Epidermal melanocyte (primary cell): ENCODE measurements around the gene PAQR5.
"Not testable (repeated sequence)": the region's sequence is repeated elsewhere in the genome, so short reads cannot be mapped to it uniquely, and the experiment has no call there.

Experiments
- DNase-seq: peaks from one replicate; pipeline ENCODE4 v3.0.0; 2011; ENCODE audit warnings: low spot score; ENCODE audit not compliant: insufficient read length

The PAQR5 gene

GRCh38 chr15:69298697-69299441, at the start of gene PAQR5:
TSS of gene PAQR5 (plus strand) at chr15:69298912. CDS start at chr15:69360081, 61,169 bp downstream.
- DNase-seq: no peak

GRCh38 chr15:69253156-69253555, 45.6 kb upstream of the PAQR5 start:
- no peak for DNase-seq

DNA sequence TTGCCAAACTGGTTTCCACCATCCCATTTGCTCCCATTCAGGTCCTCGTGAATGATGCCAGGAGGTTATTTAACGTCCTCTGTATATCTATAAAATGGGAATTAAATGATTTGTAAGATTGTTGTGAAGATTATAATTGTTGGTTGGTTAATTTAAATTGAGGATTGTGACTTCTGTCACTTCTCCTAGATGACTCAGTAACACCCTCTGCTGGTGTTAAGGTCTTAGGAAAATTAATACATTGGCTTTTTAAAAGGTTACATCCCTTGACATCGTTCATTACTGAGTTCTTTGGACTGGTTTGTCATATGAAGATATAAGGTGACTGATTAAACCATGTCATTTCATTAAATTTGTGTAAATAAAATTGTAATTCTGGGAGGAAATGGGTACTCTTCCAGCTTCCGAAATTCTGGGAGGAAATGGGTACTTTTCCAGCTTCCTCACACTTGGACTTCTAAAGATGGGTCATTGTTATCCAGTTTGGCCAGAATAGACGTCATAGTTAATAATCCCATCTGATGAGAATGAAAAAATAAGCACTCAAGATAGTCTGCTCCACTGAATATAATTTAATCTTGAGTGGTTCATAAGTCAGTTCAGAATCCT, 33.3 kb upstream of the PAQR5 start:
- no peak for DNase-seq

DNA sequence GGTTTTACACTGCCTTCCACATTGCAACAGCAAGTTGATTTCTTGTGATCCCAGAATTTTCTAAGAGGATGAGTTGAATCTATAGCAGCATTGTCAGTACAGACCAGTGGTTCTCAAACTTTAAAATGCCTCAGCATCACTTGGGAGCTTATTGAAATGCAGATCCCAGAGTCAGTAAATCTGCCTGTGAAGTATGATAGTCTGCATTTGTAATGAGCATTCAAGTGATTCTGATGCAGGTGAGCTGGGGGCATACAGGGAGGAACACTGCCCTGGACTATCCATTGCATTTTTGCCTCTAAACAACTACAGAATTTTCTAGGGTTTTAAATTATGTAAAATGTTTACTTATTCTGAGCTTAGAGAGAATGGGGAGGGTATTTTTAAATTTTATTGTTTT, 27.5 kb upstream of the PAQR5 start:
- DNase-seq: no peak

- no peak for DNase-seq
These were observed 26.6 kb upstream of the PAQR5 start for GRCh38 chr15:69272139-69272538.

DNA sequence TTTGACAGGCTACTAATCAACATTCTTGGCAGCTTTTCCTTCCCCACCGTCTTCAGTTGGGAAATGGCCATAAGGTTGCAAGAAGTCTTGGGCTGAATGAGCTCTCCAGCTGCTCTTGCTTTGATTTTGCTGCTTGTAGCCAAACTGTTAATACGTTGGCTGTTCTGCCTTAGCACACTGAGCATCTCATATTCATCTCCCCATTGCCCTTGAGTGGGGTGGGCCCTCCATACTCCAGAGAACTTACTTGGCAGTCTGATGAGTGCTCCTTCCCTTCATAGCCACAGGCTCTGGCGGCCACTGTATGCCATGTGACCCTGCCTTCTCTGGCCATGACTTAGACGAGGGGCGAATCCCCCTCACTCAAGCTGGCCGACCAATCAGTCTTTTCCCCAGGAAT, 25.8 kb upstream of the PAQR5 start:
- no peak for DNase-seq

GRCh38 chr15:69275074-69275670, 23.5 kb upstream of the PAQR5 start:
- no peak for DNase-seq

- no peak for DNase-seq
These were observed 22.7 kb upstream of the PAQR5 start for GRCh38 chr15:69275933-69276560.

GRCh38 chr15:69277316-69277715, 21.4 kb upstream of the PAQR5 start:
- DNase-seq: no peak

- no peak for DNase-seq
These were observed 19.1 kb upstream of the PAQR5 start for GRCh38 chr15:69279636-69280035.

GRCh38 chr15:69280783-69281182, 17.9 kb upstream of the PAQR5 start:
- DNase-seq: no peak

- DNase-seq: no peak
These were observed 16.5 kb upstream of the PAQR5 start for GRCh38 chr15:69282104-69282743.

DNA sequence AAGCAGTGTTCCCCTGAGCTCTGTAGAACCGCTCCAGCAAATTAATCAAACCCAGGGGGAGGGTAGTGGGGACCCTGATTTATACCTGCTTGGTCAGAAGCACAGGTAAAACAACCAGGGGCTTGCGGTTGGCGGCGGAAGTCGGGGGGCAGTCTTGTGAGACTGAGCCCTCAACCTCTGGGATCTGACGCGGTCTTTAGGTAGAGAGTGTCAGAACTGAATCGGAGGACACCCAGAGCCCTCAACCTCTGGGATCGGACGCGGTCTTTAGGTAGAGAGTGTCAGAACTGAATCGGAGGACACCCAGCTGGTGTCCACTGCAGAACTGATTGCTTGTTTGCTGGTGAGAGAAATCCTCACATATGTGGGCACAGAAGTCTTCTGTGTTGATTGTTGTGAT, 12.9 kb upstream of the PAQR5 start:
- no peak for DNase-seq

DNA sequence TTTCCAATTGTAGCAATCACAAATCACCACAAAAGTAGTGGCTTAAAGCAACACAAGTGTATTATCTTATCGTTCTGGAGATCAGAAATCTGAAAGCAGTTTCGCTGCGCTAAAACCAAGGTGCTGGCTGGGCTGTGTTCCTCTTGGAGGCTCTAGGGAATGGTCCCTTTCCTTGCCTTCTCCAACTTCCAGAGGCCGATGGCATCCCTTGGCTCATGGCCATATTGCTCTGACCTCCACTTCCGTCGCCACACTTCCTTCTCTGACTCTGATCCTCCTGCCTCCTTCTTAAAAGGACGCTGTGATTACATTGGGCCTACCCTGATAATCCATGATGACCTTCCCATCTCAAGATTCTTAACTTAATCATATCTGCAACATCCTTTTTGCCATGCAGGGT, 10.7 kb upstream of the PAQR5 start:
- no peak for DNase-seq

DNA sequence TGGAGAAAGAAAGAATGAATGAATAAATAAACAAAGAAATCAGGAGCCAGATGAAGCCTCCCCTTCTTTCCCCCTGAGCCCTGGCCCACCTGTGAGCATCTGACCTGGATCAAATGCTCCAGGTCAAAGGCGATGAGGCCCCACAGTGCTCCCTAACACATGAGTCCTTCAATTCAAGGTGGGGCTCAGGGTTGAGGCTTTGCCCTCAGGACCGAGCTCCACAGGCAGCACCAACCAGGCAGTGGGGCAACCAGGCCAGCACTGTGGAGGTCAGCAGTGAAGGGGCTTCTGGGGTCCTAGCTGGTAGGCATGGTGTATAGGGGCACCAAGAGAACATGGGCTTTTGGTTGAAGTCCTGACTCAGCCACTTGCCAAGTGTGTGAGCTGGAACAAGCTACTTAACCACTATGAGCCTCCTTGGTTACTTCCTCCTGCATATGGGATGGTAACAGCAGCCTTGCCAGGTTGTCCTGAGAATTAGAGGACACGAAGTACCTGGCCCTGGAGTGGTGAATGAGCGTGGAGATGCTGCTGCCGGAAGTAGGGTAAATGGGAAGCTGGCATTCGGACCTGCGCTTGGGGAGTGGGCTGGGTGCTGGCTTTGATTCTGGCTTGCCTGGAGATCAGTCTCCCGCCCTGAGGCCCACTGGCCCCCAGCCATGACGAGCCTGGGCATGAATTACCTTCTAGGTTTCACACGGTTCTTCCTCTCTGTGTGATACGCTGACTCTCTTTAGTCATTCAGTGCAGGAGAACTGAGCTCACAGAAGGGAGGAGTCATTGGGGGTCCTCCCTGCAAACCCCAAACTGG, 10.0 kb upstream of the PAQR5 start:
- no peak for DNase-seq

DNA sequence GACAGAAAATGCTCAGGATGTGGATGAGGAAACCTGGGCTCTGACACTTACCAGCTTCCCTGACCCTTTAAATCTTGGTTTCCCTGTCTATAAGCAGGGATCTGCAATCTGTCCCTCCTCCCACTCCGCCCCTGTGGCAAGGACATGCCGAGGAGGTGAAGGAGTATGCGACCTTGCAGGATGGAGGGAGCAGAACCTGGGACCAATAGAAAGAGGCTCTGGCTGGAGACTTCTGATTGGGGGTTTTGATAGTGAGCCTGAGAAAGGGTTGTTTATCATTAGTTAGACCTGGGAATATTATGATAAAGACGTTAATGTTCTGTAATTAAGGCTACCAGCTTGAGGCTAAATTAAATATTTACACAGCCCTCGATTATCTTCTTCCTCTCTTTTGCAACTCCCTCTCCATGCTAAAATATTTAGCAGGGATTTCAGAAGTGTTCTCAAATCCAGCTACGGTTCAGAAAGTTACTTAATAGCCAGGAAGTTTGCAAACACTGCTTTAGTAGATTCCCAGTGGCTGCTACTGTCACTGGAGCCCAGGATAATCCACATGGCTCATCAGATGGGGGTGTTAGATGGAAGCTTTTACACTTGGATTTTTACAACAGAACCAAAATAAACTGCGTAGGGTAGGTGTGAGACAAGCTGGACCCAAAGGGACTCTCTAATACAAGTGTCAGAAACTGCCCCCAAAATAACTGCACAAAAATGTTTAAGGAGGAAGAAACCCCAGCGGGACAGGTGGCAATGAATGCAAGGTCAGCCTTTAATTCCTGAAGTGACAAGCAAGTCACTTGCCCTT, 9.2 kb upstream of the PAQR5 start:
- DNase-seq: no peak

- no peak for DNase-seq
These were observed 8.2 kb upstream of the PAQR5 start for GRCh38 chr15:69290346-69291164.

GRCh38 chr15:69291651-69292050, 7.1 kb upstream of the PAQR5 start:
- not testable (repeated sequence) for DNase-seq

GRCh38 chr15:69292826-69293420, 5.8 kb upstream of the PAQR5 start:
- DNase-seq: no peak
